Measurements from ENCODE around the gene DNAH6. TPM values are rescaled to one million over a fixed set of nuclear protein-coding genes. Genes with fewer than 3 reads are reported as not detected.
A peak's percentile ranks its signal among the peaks of the same experiment; 100 is the strongest.
"Not testable (repeated sequence)": the region's sequence is repeated elsewhere in the genome, so short reads cannot be mapped to it uniquely, and the experiment has no call there.

DNAH6 gene
- total RNA-seq, 1 experiment from 2014 or later: 0.02 TPM

- peak; percentile 86 for DNase-seq (ENCODE audit: low spot score)
Measured at GRCh38 chr2:84741182-84741822, 225.0 kb downstream of the DNAH6 start.

GRCh38 chr2:84748341-84748740 lies 232.0 kb downstream of the DNAH6 start:
- no peak for DNase-seq (ENCODE audit: low spot score)

- DNase-seq (ENCODE audit: low spot score): no peak
Measured at GRCh38 chr2:84749442-84749841, 233.1 kb downstream of the DNAH6 start.

GRCh38 chr2:84755096-84755495 lies 238.8 kb downstream of the DNAH6 start:
- DNase-seq (ENCODE audit: low spot score): no peak

GRCh38 chr2:84757648-84758047 lies 241.3 kb downstream of the DNAH6 start:
- no peak for DNase-seq (ENCODE audit: low spot score)

GRCh38 chr2:84766791-84767190 lies 250.5 kb downstream of the DNAH6 start:
- no peak for DNase-seq (ENCODE audit: low spot score)

GRCh38 chr2:84768840-84769239 lies 252.5 kb downstream of the DNAH6 start:
- DNase-seq (ENCODE audit: low spot score): no peak

- DNase-seq (ENCODE audit: low spot score): no peak
Measured at GRCh38 chr2:84770280-84770679, 254.0 kb downstream of the DNAH6 start.

- DNase-seq (ENCODE audit: low spot score): no peak
Measured at GRCh38 chr2:84771251-84771650, 255.0 kb downstream of the DNAH6 start.

GRCh38 chr2:84773562-84773961 lies 257.3 kb downstream of the DNAH6 start:
- DNase-seq (ENCODE audit: low spot score): not testable (repeated sequence)

GRCh38 chr2:84776011-84776410 lies 259.7 kb downstream of the DNAH6 start:
- DNase-seq (ENCODE audit: low spot score): no peak

- no peak for DNase-seq (ENCODE audit: low spot score)
Measured at GRCh38 chr2:84778911-84779690, 262.8 kb downstream of the DNAH6 start.

GRCh38 chr2:84779781-84780180 lies 263.5 kb downstream of the DNAH6 start:
- DNase-seq (ENCODE audit: low spot score): no peak

- peak; percentile 31 for DNase-seq (ENCODE audit: low spot score)
Measured at GRCh38 chr2:84781942-84782716, 265.8 kb downstream of the DNAH6 start.

- no peak for DNase-seq (ENCODE audit: low spot score)
Measured at GRCh38 chr2:84782717-84783442, 266.6 kb downstream of the DNAH6 start.

- no peak for DNase-seq (ENCODE audit: low spot score)
Measured at GRCh38 chr2:84785950-84786349, 269.7 kb downstream of the DNAH6 start.

GRCh38 chr2:84786601-84787000 lies 270.3 kb downstream of the DNAH6 start:
- no peak for DNase-seq (ENCODE audit: low spot score)

GRCh38 chr2:84788027-84788426 lies 271.7 kb downstream of the DNAH6 start:
- no peak for DNase-seq (ENCODE audit: low spot score)

GRCh38 chr2:84788498-84788897 lies 272.2 kb downstream of the DNAH6 start:
- DNase-seq (ENCODE audit: low spot score): no peak

GRCh38 chr2:84792856-84793522 lies 276.7 kb downstream of the DNAH6 start:
- DNase-seq (ENCODE audit: low spot score): no peak

- DNase-seq (ENCODE audit: low spot score): no peak
Measured at GRCh38 chr2:84793641-84794040, 277.3 kb downstream of the DNAH6 start.
